Measurements from ENCODE around the gene SOX30.
"Not testable (repeated sequence)": the region's sequence is repeated elsewhere in the genome, so short reads cannot be mapped to it uniquely, and the experiment has no call there.

SOX30 gene

GRCh38 chr5:157652377-157652692 lies at the start of gene SOX30:
Gene SOX30, minus strand, starts transcription at chr5:157652438. Its CDS starts 360 bp downstream, at chr5:157652078.
- DNase-seq, result no peak

DNA sequence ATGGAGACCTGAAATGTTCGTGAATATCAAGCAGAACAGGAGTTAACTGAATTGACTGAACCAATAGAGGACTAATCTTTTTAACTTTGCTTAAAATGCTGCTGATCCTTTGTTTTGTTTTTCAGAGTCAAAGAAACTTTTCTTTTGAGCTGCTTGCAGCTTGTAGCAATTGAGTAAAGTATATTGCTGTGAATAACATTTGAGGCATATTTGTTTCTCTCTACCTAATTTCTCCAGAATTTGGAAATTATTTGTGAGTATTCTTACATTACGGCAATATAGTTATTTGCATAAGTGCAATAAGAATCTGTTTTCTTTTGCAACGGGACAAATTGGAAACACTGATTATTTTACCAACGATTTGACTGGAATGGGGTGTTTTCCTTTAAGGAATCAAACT lies 46.4 kb upstream of the SOX30 start:
- DNase-seq, result not testable (repeated sequence)

DNA sequence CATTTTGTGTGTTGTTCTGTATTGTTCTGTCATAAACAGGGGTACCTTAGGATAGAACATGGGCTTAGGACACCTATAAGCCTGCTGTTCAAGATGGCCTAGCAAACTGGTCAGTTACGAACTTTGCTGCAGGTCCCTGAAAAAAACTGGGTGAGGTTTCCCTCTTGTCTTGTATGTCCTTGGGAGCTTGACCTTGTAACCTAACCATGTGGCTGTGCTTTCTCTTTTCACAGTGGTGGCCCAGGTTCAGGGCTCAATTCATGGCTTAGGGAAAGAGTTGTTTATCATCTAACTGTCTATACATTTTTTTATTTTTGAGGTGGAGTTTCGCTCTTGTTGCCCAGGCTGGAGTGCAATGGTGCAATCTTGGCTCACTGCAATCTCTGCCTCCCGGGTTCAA lies 43.9 kb upstream of the SOX30 start:
- DNase-seq, result not testable (repeated sequence)

DNA sequence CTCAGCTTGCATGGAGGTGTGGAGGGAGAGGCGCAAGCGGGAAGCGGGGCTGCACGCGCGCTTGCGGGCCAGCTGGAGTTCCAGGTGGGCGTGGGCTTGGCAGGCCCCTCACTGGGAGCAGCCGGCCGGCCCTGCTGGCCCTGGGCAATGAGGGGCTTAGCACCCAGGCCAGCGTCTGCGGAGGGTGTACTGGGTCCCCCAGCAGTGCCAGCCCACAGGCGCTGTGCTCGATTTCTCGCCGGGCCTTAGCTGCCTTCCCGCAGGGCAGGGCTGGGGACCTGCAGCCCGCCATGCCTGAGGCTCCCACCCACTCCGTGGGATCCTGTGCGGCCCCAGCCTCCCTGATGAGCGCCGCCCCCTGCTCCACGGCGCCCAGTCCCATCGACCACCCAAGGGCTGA lies 41.6 kb upstream of the SOX30 start:
- not testable (repeated sequence) for DNase-seq

DNA sequence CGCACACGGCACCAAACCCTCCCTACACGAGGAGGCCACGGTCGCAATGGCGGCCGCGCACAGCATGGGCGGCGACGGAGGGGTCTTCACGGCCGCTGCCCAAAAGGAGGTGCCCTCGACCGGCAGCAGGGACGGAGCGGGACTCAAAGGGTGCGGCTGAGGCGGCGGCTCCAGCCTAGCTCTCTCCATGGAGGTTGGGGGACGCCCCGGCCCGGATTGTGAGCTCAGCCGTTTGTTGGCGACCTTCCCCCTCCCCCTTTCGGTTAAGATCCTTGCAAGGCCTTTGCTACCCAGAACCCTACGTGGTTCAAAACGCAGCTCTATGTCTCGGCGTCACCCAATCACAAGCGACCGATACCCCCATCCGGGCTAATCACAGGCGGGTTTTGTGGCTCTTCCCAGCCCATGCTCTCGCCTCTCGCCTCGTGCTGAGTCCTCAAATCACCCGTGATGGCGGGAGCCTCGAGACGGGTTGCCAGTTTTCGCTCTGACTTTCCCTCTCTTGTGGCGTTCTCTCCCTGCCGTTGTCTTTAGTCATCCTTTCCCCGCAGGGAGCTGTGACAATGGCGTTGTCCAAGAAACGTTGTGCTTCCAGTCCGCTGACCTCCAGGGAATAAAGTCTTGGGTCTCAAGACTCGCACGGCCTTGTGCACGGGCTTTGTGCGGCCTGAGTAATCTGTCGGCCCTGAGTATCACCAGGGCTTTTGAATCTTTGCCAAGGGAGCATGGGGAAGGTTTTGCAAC lies 38.6 kb upstream of the SOX30 start:
- no peak for DNase-seq

GRCh38 chr5:157689942-157690689 lies 37.9 kb upstream of the SOX30 start:
- DNase-seq, result peak; percentile 40

DNA sequence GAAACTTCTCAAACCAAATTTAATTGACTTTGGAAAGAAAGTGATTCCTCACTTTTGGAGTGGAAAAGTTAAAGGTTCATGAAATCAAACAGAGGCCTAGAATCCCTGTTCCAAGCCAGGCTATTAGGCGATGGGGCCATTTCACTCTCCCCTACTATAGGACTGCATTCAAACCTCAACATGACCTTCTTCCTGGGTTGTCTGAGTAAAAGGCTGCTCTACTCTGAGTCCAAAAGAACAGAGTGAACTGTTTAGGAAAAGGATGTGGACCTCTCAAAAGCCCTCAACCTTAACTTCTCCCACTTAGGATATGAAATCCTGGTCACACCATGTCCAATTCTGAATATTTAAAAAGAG lies 34.9 kb upstream of the SOX30 start:
- DNase-seq, result no peak

- not testable (repeated sequence) for DNase-seq
Measured at GRCh38 chr5:157686276-157687197, 34.3 kb upstream of the SOX30 start.

GRCh38 chr5:157682257-157682656 lies 30.0 kb upstream of the SOX30 start:
- DNase-seq, result no peak

- DNase-seq, result no peak
Measured at GRCh38 chr5:157681048-157681447, 28.8 kb upstream of the SOX30 start.

DNA sequence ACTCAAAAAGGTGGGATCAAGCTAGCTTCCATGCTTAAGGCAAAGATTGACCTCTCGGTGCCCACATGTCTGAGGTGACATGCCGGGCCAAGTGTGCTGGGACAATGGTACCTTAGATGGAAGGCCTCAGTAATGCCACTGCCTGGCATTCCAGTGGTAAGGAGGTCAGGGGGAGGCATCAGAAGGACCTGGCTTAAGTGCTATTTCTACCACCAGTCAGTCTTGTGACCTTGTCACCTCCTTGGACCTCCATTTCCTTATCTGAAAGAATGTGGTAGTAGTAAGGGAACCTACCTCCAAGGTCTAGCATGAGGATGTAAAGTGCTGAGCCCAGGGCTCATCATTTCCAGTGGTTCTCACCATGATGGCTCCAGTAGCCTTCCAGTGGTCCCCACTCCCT lies 28.0 kb upstream of the SOX30 start:
- no peak for DNase-seq

DNA sequence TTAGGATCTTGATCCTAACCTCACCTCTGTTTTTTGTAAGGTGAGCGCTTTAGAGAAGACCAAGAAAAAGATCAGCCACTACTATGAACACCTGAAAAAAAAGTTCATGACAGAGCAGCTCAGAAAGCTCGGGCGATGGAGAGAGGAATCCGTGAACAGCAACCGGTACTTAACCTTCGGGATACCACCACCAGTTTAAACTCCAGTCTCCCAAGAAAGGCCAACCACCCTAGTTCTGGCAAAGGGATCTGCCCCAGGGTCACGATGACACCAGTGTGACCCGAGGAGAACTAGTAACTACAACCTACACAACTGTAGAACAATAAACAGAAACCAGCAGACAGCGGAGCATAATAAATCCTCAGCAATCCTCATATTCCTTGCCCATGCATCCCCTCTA lies 27.6 kb upstream of the SOX30 start:
- no peak for DNase-seq

DNA sequence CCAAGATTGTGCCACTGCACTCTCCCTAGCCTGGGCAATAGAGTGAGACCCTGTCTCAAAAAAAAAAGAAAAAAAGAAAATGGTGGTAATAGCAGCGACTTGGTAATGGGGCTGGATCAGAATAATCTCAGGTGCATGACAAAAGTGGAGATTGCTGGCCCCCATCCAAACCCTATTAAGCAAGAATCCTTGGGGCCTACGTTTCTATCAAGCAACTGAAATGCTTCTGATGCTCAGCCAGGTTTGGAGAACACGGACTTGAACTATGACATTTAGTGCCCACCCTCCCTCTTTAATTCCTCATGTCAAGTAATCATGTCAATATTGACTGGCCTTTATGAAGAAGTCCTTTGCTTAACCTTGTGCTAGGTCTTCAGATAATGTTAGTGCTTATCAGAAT lies 25.7 kb upstream of the SOX30 start:
- no peak for DNase-seq

DNA sequence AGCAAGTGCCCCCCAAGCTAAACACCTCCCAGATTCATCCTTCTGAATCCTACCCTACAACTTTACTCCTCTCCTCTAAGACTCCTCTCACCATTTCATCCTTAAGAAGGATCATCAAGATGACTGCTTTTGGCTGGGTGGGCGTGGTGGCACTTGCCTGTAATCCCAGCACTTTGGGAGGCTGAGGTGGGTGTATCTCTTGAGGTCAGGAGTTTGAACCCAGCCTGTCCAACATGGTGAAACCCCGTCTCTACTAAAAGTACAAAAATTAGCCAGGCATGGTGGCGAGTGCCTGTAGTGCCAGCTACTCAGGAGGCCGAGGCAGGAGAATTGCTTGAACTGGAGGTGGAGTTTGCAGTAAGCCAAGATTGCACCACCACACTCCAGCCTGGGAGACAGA lies 22.1 kb upstream of the SOX30 start:
- not testable (repeated sequence) for DNase-seq

GRCh38 chr5:157672976-157673375 lies 20.7 kb upstream of the SOX30 start:
- no peak for DNase-seq

- DNase-seq, result no peak
Measured at GRCh38 chr5:157671592-157672330, 19.5 kb upstream of the SOX30 start.

- DNase-seq, result no peak
Measured at GRCh38 chr5:157670662-157671591, 18.7 kb upstream of the SOX30 start, which contains the start of gene C5orf52. Gene C5orf52, plus strand, starts transcription at chr5:157671533. Its CDS starts 82 bp downstream, at chr5:157671615.

GRCh38 chr5:157669701-157670097 lies 17.5 kb upstream of the SOX30 start:
- DNase-seq, result no peak

GRCh38 chr5:157668356-157668755 lies 16.1 kb upstream of the SOX30 start:
- no peak for DNase-seq

DNA sequence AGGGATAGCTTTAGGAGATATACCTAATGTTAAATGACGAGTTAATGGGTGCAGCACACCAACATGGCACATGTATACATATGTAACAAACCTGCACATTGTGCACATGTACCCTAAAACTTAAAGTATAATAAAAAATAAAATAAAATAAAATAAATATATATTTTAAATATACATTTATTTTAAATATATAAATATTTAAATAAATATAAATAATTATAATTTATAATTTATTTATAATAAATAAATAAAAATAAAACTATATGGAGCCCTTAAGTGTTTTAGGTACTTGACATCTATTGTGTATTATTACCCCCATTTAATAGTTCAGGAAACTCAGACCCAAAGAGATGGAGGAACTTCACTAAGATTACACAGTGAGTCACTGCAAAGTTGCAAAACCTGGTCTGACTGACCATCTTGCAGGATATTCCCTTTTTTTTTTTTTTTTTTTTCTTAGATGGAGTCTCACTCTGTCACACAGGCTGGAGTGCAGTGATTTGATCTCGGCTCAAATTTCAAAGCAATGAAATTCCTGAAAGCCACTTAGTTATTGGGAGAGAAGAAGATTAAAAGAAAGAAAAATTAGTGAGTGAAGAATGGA lies 13.3 kb upstream of the SOX30 start:
- no peak for DNase-seq
